HCT116 (cell line): ENCODE data around the gene GNA12. TPM values are rescaled to one million over a fixed set of nuclear protein-coding genes. Genes with fewer than 3 reads are reported as not detected.

Experiments
- ATAC-seq: fragments of 200-7000 bp; cut with Tn5 transposase; 2 replicates; pipeline ENCODE4 v1.9.1; 2020; ENCODE audit warnings: mild to moderate bottlenecking, moderate library complexity
- BruUV-seq: library from RNA; stranded (reverse); fragments of 400-500 nt; replicated peaks from 2 replicates; lab custom pipeline; 2021; lab: Mats Ljungman, UMichigan
- CTCF ChIA-PET: fragments of 300-600 bp; sonication (Branson Sonifier 250); formaldehyde crosslinking; loops from one replicate; lab custom pipeline; 2021; ENCODE audit warnings: antibody characterized with exemption; lab: Charles Lee
- POLR2A ChIA-PET: fragments of 300-600, 350-600 bp; sonication (Branson Sonifier 250); formaldehyde crosslinking; loops from one replicate; lab custom pipeline; 2021; ENCODE audit warnings: antibody characterized with exemption; lab: Charles Lee
- RAD21 ChIA-PET, 2 experiments: fragments of 300-600 bp; sonication (Branson Sonifier 250); formaldehyde crosslinking; loops; one replicate each; lab custom pipeline; 2023; ENCODE audit warnings: low total read pairs in 2 of 2; ENCODE audit not compliant: uncharacterized antibody in 2 of 2, unreplicated experiment in 2 of 2, low non-redundant PET in 1 of 2; lab: Charles Lee
- DNase-seq: peaks from one replicate; pipeline ENCODE4 v3.0.0-alpha.2; 2010; ENCODE audit warnings: low read depth, low spot score
- H2AFZ ChIP-seq: fragments of 200-600 bp; shearing (Covaris generic), sonication (generic); 2 replicates; pipeline ENCODE4 v1.6.1; 2017; ENCODE audit warnings: low read depth, mixed run types, mixed read lengths, antibody characterized with exemption, low read length; ENCODE audit not compliant: poor library complexity, severe bottlenecking
- H3K27ac ChIP-seq: 2 replicates; pipeline ENCODE4 v1.5.1; 2012; ENCODE audit warnings: low read depth, low read length
- H3K27me3 ChIP-seq: fragments of 200-600 bp; sonication (generic); 2 replicates; pipeline ENCODE4 v1.6.1; 2016; ENCODE audit warnings: mixed run types, low read length, mixed read lengths; ENCODE audit not compliant: insufficient read depth
- H3K36me3 ChIP-seq, 2 experiments: fragments of 200-500 bp in 1 of 2; fragments of 200-600 bp in 1 of 2; sonication (Bioruptor generic) in 1 of 2; sonication (generic) in 1 of 2; 2 replicates each; pipeline versions ENCODE4 v1.5.1 to v1.6.1; 2014 to 2016; ENCODE audit warnings: low read length in 2 of 2, inconsistent platforms in 1 of 2, mixed read lengths in 1 of 2, mixed run types in 1 of 2; ENCODE audit not compliant: insufficient read depth in 2 of 2, control insufficient read depth in 1 of 2
- H3K4me1 ChIP-seq, 2 experiments: fragments of 200-600 bp in 1 of 2; sonication (generic) in 1 of 2; 2 replicates each; pipeline versions ENCODE4 v1.5.1 to v1.6.1; 2012 to 2017; ENCODE audit warnings: low read length in 2 of 2, inconsistent platforms in 1 of 2, mild to moderate bottlenecking in 1 of 2, mixed read lengths in 1 of 2, mixed run types in 1 of 2, moderate library complexity in 1 of 2; ENCODE audit not compliant: insufficient read depth in 2 of 2, control insufficient read depth in 1 of 2
- H3K4me2 ChIP-seq: fragments of 200-600 bp; sonication (generic); 2 replicates; pipeline ENCODE4 v1.6.1; 2017; ENCODE audit warnings: mixed run types, low read length, mixed read lengths
- H3K4me3 ChIP-seq, 2 experiments: fragments of 200-600 bp in 1 of 2; sonication (generic) in 1 of 2; replicated peaks in 1 of 2; 2 replicates each; pipeline ENCODE4 v1.5.1; 2011 to 2016; ENCODE audit warnings: low read length in 2 of 2, control low read depth in 1 of 2, low read depth in 1 of 2, mild to moderate bottlenecking in 1 of 2, mixed read lengths in 1 of 2, mixed run types in 1 of 2
- H3K79me2 ChIP-seq: fragments of 200-600 bp; sonication (generic); 2 replicates; pipeline ENCODE4 v1.6.1; 2017; ENCODE audit warnings: mild to moderate bottlenecking, mixed run types, low read length, moderate library complexity, mixed read lengths; ENCODE audit not compliant: insufficient read depth
- H3K9ac ChIP-seq: fragments of 200-600 bp; sonication (generic); 2 replicates; pipeline ENCODE4 v1.6.1; 2016; ENCODE audit warnings: low read length, mixed read lengths
- H3K9me2 ChIP-seq: fragments of 200-600 bp; sonication (generic), shearing (Covaris generic); 2 replicates; pipeline ENCODE4 v1.6.1; 2017; ENCODE audit warnings: mixed run types, mild to moderate bottlenecking, moderate library complexity; ENCODE audit not compliant: insufficient read depth
- H3K9me3 ChIP-seq, 2 experiments: fragments of 200-500 bp in 1 of 2; fragments of 200-600 bp in 1 of 2; sonication (Bioruptor generic) in 1 of 2; sonication (generic) in 1 of 2; 2 replicates each; pipeline ENCODE4 v1.6.1; 2014 to 2017; ENCODE audit warnings: low read length in 2 of 2, mixed read lengths in 2 of 2, inconsistent platforms in 1 of 2, low read depth in 1 of 2, mild to moderate bottlenecking in 1 of 2, mixed run types in 1 of 2, moderate library complexity in 1 of 2; ENCODE audit not compliant: control insufficient read depth in 1 of 2, insufficient read depth in 1 of 2
- H4K20me1 ChIP-seq: fragments of 200-600 bp; sonication (generic), shearing (Covaris generic); 2 replicates; pipeline ENCODE4 v1.6.1; 2017; ENCODE audit warnings: mixed run types, mild to moderate bottlenecking, moderate library complexity; ENCODE audit not compliant: insufficient read depth
- CBX3 ChIP-seq: IDR thresholded peaks from 2 replicates; pipeline ENCODE4 v1.6.1; 2012; ENCODE audit warnings: low read depth
- CEBPB ChIP-seq: IDR thresholded peaks from 2 replicates; pipeline ENCODE4 v1.6.1; 2012; ENCODE audit warnings: low read depth
- EGR1 ChIP-seq: IDR thresholded peaks from 2 replicates; pipeline ENCODE4 v1.6.1; 2012; ENCODE audit warnings: low read depth
- POLR2AphosphoS5 ChIP-seq: IDR thresholded peaks from 2 replicates; pipeline ENCODE4 v1.6.1; 2011; ENCODE audit warnings: mild to moderate bottlenecking, low read depth, low read length, moderate library complexity
- RAD21 ChIP-seq: IDR thresholded peaks from 2 replicates; pipeline ENCODE4 v1.6.1; 2012; ENCODE audit warnings: low read depth, mild to moderate bottlenecking
- SP1 ChIP-seq: IDR thresholded peaks from 2 replicates; pipeline ENCODE4 v1.6.1; 2012; ENCODE audit warnings: low read depth
- TCF7L2 ChIP-seq: IDR thresholded peaks from 2 replicates; pipeline ENCODE4 v1.7.0; 2011; ENCODE audit warnings: borderline replicate concordance, inconsistent platforms; ENCODE audit not compliant: insufficient read depth, insufficient read length; ENCODE audit errors: extremely low read depth
- YY1 ChIP-seq: IDR thresholded peaks from 2 replicates; pipeline ENCODE4 v1.6.1; 2011; ENCODE audit warnings: low read length, low read depth, moderate library complexity, mild to moderate bottlenecking; ENCODE audit not compliant: insufficient replicate concordance; ENCODE audit errors: extremely low read depth
- ZBTB33 ChIP-seq: IDR thresholded peaks from 2 replicates; pipeline ENCODE4 v1.6.1; 2011; ENCODE audit warnings: mild to moderate bottlenecking, low read length, moderate library complexity; ENCODE audit not compliant: insufficient replicate concordance; ENCODE audit errors: extremely low read depth
- ZFX ChIP-seq: fragments of 450-650 bp; IDR thresholded peaks from 2 replicates; pipeline ENCODE4 v1.6.1; 2017
- ZNF274 ChIP-seq: fragments of 200-500 bp; sonication (Bioruptor generic); IDR thresholded peaks from 2 replicates; pipeline ENCODE4 v1.6.1; 2014; ENCODE audit warnings: mild to moderate bottlenecking, low read depth, low read length, inconsistent platforms
- intact Hi-C: fragments of 100-400 bp; cut with micrococcal nuclease; formaldehyde crosslinking; loops from 2 replicates; pipeline ENCODE4 v1.10.0; 2022
- total RNA-seq: library from RNA; stranded (reverse); gene quantifications from one replicate; pipeline ENCODE4 v1.2.1, GENCODE V29; 2021; ENCODE audit not compliant: unreplicated experiment
- TF ChIP-seq, protein P1 (sequence below): IDR thresholded peaks from 2 replicates; pipeline ENCODE4 v1.6.1; 2012

GNA12 gene
- total RNA-seq, 1 experiment from 2014 or later: 32.6 TPM

- POLR2A ChIA-PET: no interaction called here
- H3K4me3 ChIP-seq: no peak overlapping the region
- no peak overlapping the region for H3K9ac ChIP-seq
- H3K9me3 ChIP-seq: no peaks in the 10 kb centered on the region
- BruUV-seq: no TSS peak
- TF ChIP-seq RAD21 (no peak), TCF7L2 (no peak), EGR1 (no peak), ZBTB33 (no peak), SP1 (no peak), YY1 (no peak), ZNF274 (no peak), CEBPB (no peak), POLR2AphosphoS5 (no peak), ZFX (no peak), CBX3 (no peak)
- TF ChIP-seq, protein P1, sequence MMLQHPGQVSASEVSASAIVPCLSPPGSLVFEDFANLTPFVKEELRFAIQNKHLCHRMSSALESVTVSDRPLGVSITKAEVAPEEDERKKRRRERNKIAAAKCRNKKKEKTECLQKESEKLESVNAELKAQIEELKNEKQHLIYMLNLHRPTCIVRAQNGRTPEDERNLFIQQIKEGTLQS: no peak
- TF ChIP-seq, all 23 proteins: peak for 0
- no peaks in the 10 kb centered on the region for H4K20me1 ChIP-seq
- no peaks in the 10 kb centered on the region for H3K79me2 ChIP-seq
- no peaks in the 10 kb centered on the region for H3K36me3 ChIP-seq
- H2AFZ ChIP-seq: no peak overlapping the region
- no peak for ATAC-seq
- no peaks in the 10 kb centered on the region for H3K27me3 ChIP-seq
- H3K27ac ChIP-seq: no peak overlapping the region
- H3K4me1 ChIP-seq: peaks cover 8 to 12% of the 10 kb centered on the region in 2 experiments
- H3K9me2 ChIP-seq: no peaks in the 10 kb centered on the region
- ChIA-PET CTCF (no interaction called here), RAD21 (no interaction called here)
- intact Hi-C loops: no loop called here
- H3K4me2 ChIP-seq: no peak overlapping the region
- no peak for DNase-seq
These were observed 141.5 kb downstream of the GNA12 start for GRCh38 chr7:2702594-2702957.
